ENCODE data around the gene ACOT12. TPM values are rescaled to one million over a fixed set of nuclear protein-coding genes. Genes with fewer than 3 reads are reported as not detected.

Gene ACOT12
- total and polyA plus RNA-seq, 7 donors: not detected

DNA sequence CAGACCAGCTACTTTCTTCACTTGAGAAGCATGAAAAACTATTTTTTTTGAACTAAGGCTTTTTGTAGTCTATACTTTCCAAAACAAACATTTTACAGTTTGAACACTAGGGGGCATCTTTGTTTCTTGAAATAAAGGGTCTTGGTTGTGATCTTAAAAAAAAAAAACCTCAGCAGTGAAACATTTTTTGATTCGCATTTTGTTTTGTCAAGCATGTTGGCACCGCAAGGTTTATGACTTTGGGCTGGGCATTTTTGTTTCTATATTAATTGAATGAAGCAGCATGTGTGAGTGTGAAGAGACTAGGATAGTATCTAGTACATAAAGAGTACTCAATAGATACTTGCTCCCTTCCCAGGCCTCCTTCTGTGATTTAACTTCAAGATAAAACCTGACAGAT, 31.6 kb upstream of the ACOT12 start:
- Histone ChIP-seq H3K9me3 (no peaks in the 10 kb centered on the region), H3K27me3 (ENCODE audit: insufficient read depth in 3 of 3, low read length in 2 of 3) (no peaks in the 10 kb centered on the region), H3K27ac (peak overlapping the region; percentile 14), H3K4me1 (peaks cover 20% of the 10 kb centered on the region), H3K36me3 (ENCODE audit: insufficient read depth in 1 of 2, low read depth in 1 of 2) (peaks cover 0 to 10% of the 10 kb centered on the region in 2 donors), H3K4me3 (no peak overlapping the region)
- 2 to 4% (median 2%) methylated on average over 2 of the region's 2 CpGs for WGBS, 3 donors
- intact Hi-C loops (cut with DNase I): loop anchor here (5.0 to 10.0 kb wide), 7 partner anchors 319 to 802 kb away; no protein-coding TSS in a partner anchor
- DNase-seq (no peak), ATAC-seq (peak in 3 of 4 donors; percentile 52 to 73 (median 56))
- TF ChIP-seq CTCF (IDR thresholded peaks at IDR 0.05): peak; percentile 75

- H3K9me3 ChIP-seq: no peaks in the 10 kb centered on the region
- H3K27me3 ChIP-seq (ENCODE audit: insufficient read depth in 3 of 3, low read length in 2 of 3): no peaks in the 10 kb centered on the region
- DNase-seq (no peak), ATAC-seq (peak; percentile 47 to 78 (median 57))
- H3K4me3 ChIP-seq: no peak overlapping the region
- no peak for TF ChIP-seq CTCF (IDR thresholded peaks at IDR 0.05)
- peaks cover 19% of the 10 kb centered on the region for H3K4me1 ChIP-seq
- peaks cover 0 to 19% of the 10 kb centered on the region in 2 donors for H3K36me3 ChIP-seq (ENCODE audit: insufficient read depth in 1 of 2, low read depth in 1 of 2)
- intact Hi-C loops (cut with DNase I): loop anchor here (5.0 to 10.0 kb wide), 7 partner anchors 320 to 803 kb away; no protein-coding TSS in a partner anchor
- 95 to 100% (median 97%) methylated on average over 1 of the region's 1 CpG for WGBS, 3 donors
- H3K27ac ChIP-seq: peak overlapping the region; percentile 17
Measured at GRCh38 chr5:81424728-81425127, 30.8 kb upstream of the ACOT12 start.

GRCh38 chr5:81422671-81423070, 28.7 kb upstream of the ACOT12 start:
- WGBS, 3 donors: 46 to 70% (median 59%) methylated on average over 2 of the region's 2 CpGs
- Histone ChIP-seq H3K4me1 (peaks cover 13% of the 10 kb centered on the region), H3K27ac (no peak overlapping the region), H3K27me3 (ENCODE audit: insufficient read depth in 3 of 3, low read length in 2 of 3) (no peaks in the 10 kb centered on the region), H3K9me3 (no peaks in the 10 kb centered on the region), H3K4me3 (no peak overlapping the region), H3K36me3 (ENCODE audit: insufficient read depth in 1 of 2, low read depth in 1 of 2) (peaks cover 0 to 30% of the 10 kb centered on the region in 2 donors)
- intact Hi-C loops (cut with DNase I): loop anchor here (10.0 kb wide), 4 partner anchors 322 to 802 kb away; no protein-coding TSS in a partner anchor
- DNase-seq (no peak), ATAC-seq (peak in 3 of 4 donors; percentile 43 to 49 (median 44))
- no peak for TF ChIP-seq CTCF (IDR thresholded peaks at IDR 0.05)

DNA sequence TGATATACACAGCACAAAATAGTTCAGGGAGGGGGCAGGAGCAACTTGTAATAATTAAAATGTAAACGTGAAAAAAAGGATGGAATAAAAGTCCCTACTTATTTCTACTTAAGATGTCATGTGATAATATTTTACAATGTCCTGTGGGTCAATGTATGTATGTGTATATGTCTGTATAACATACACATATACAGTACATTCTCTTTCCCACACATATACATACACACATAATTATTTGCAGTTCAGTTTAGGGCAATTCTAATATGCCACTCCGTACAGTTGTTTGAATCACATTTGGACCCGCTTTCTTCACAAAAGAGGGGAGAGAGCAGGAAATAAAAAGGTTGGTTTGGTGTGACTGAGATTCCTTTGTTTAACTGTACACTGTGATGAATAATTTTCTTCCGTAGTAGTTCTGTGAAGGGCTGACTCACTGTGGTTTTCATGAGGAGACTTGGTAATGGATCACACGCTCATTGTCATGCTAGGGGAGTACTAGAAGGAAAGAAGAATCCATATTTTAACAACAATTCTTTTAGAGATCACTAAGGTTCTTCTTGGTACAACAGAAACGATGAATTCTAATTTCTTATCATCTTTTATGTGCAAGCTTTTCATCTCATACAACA, 26.2 kb upstream of the ACOT12 start:
- ATAC-seq: no peak
- intact Hi-C loops (cut with DNase I): loop anchor here (10.0 kb wide), 4 partner anchors 325 to 805 kb away; no protein-coding TSS in a partner anchor
- Histone ChIP-seq H3K4me1 (no peaks in the 10 kb centered on the region), H3K4me3 (no peak overlapping the region), H3K36me3 (ENCODE audit: insufficient read depth in 1 of 2, low read depth in 1 of 2) (peaks cover 0 to 38% of the 10 kb centered on the region in 2 donors), H3K27me3 (ENCODE audit: insufficient read depth in 3 of 3, low read length in 2 of 3) (no peaks in the 10 kb centered on the region), H3K9me3 (no peaks in the 10 kb centered on the region), H3K27ac (no peak overlapping the region)
- DNase-seq: no peak
- no peak for TF ChIP-seq CTCF (IDR thresholded peaks at IDR 0.05)
- WGBS, 3 donors: 67 to 81% (median 68%) methylated on average over 6 of the region's 6 CpGs

Data from psoas muscle (tissue), 8 donors.